HG03039 (cell line): ENCODE results near the gene APOBEC3B.
A peak's percentile ranks its signal among the peaks of the same experiment; 100 is the strongest.
"Not testable (repeated sequence)": the region's sequence is repeated elsewhere in the genome, so short reads cannot be mapped to it uniquely, and the experiment has no call there.

Source experiments
- ATAC-seq: cut with Tn5 transposase; IDR thresholded peaks from one replicate; pipeline ENCODE4 v1.9.1; 2021; ENCODE audit warnings: mild to moderate bottlenecking, moderate library complexity; ENCODE audit not compliant: unreplicated experiment

The APOBEC3B gene

GRCh38 chr22:39026509-39027150 is 44.5 kb downstream of the APOBEC3B start:
- ATAC-seq = no peak

- ATAC-seq = no peak
Observed at GRCh38 chr22:39027717-39028116, 45.6 kb downstream of the APOBEC3B start.

- ATAC-seq = no peak
Observed at GRCh38 chr22:39028281-39028680, 46.1 kb downstream of the APOBEC3B start.

- ATAC-seq = no peak
Observed at GRCh38 chr22:39029227-39029626, 47.1 kb downstream of the APOBEC3B start.

GRCh38 chr22:39030705-39031104 is 48.6 kb downstream of the APOBEC3B start:
- ATAC-seq = no peak

GRCh38 chr22:39031434-39032295 is 49.5 kb downstream of the APOBEC3B start:
- ATAC-seq = not testable (repeated sequence)

GRCh38 chr22:39037071-39037470 is 54.9 kb downstream of the APOBEC3B start:
- ATAC-seq = not testable (repeated sequence)

GRCh38 chr22:39039306-39040126 is 57.4 kb downstream of the APOBEC3B start:
- ATAC-seq = no peak

- ATAC-seq = not testable (repeated sequence)
Observed at GRCh38 chr22:39040155-39040537, 58.0 kb downstream of the APOBEC3B start.

GRCh38 chr22:39040538-39041296 is 58.6 kb downstream of the APOBEC3B start, which contains the start of gene APOBEC3F:
TSS of gene APOBEC3F (plus strand) at chr22:39040864. CDS start at chr22:39040961, 97 bp downstream.
- peak; percentile 62 for ATAC-seq

- no peak for ATAC-seq
Observed at GRCh38 chr22:39041908-39042307, 59.8 kb downstream of the APOBEC3B start.
